ENCODE results near the gene C1QL4.
"Not testable (repeated sequence)": the region's sequence is repeated elsewhere in the genome, so short reads cannot be mapped to it uniquely, and the experiment has no call there.

C1QL4 gene

GRCh38 chr12:49283541-49284429, 53.2 kb downstream of the C1QL4 start:
- peak; percentile 10 for TF ChIP-seq CTCF (conservative IDR thresholded peaks at IDR 0.05; ENCODE audit: low read depth, low read length)
- no peak overlapping the region for H3K4me3 ChIP-seq (ENCODE audit: low read length)

GRCh38 chr12:49282740-49283375, 54.1 kb downstream of the C1QL4 start:
- not testable (repeated sequence) for H3K4me3 ChIP-seq (ENCODE audit: low read length); DNase-seq (ENCODE audit: low read depth)

More at GRCh38 chr12:49283541-49284429, 53.2 kb downstream of the C1QL4 start:
- DNase-seq (ENCODE audit: low read depth), result no peak

All from retinal pigment epithelial cell (primary cell).